Activated CD4-positive, CD25-positive, alpha-beta regulatory T cell treated with anti-CD3 and anti-CD28 coated beads, Interleukin-2, amount 50 U/mL, for 16 hours (primary cell): ENCODE data around the gene IKBKE.

Source experiments
- DNase-seq: peaks from one replicate; pipeline ENCODE4 v3.0.0-alpha.2; 2020; ENCODE audit warnings: low read depth, low spot score

IKBKE gene

GRCh38 chr1:206540044-206540780 is 69.9 kb downstream of the IKBKE start:
- no peak for DNase-seq

DNA sequence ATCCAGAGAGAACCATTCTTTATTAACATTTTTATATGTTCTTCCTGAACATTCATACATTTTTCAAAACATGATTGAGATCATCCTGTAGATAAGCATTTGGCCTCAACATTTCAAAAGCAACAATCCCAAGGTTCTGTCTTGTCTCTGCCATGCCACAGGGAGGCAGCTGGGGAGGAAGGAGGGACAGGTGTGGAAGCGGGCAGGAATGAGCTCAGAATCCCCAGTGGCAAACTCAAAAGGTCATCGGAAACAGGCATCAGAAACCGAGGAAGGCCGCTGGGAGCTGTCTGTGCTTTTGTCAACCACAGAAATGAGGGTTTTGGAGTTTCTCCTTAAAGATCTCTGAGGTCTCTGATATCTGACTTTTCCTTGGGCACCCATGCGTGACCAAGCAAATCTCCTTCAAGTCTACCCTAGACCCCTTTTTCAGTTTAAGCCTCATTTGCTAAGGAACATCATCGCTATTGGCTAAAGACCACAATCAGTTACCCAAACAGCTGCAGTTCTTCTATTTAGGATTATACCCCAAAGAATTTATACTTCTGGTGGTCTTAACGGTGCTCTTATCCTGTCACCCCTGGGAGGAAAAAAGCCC is 71.1 kb downstream of the IKBKE start:
- DNase-seq = no peak

GRCh38 chr1:206544562-206545257 is 74.4 kb downstream of the IKBKE start:
- DNase-seq = peak; percentile 72

- DNase-seq = no peak
Observed at GRCh38 chr1:206545351-206545750, 75.1 kb downstream of the IKBKE start.
